GM06990 (cell line): ENCODE measurements around the gene VWA5A.

Experiments
- DNase-seq: peaks from one replicate; pipeline ENCODE4 v3.0.0-alpha.2; 2011; ENCODE audit not compliant: insufficient read length; ENCODE audit errors: extremely low read depth
- H3K27me3 ChIP-seq: replicated peaks from 2 replicates; pipeline ENCODE4 v1.6.0; 2011; ENCODE audit warnings: low read length; ENCODE audit not compliant: control insufficient read depth, insufficient read depth
- H3K36me3 ChIP-seq: 2 replicates; pipeline ENCODE4 v1.5.1; 2011; ENCODE audit warnings: low read length; ENCODE audit not compliant: control insufficient read depth, insufficient read depth
- H3K4me3 ChIP-seq: replicated peaks from 2 replicates; pipeline ENCODE4 v1.5.1; 2011; ENCODE audit warnings: low read depth, mild to moderate bottlenecking, control low read depth, low read length
- TF ChIP-seq, protein P1 (sequence below): IDR thresholded peaks from 2 replicates; pipeline ENCODE4 v1.5.1; 2011; ENCODE audit warnings: low read length, control low read depth, mild to moderate bottlenecking, inconsistent platforms; ENCODE audit not compliant: insufficient read depth, poor library complexity, severe bottlenecking

Gene VWA5A

DNA sequence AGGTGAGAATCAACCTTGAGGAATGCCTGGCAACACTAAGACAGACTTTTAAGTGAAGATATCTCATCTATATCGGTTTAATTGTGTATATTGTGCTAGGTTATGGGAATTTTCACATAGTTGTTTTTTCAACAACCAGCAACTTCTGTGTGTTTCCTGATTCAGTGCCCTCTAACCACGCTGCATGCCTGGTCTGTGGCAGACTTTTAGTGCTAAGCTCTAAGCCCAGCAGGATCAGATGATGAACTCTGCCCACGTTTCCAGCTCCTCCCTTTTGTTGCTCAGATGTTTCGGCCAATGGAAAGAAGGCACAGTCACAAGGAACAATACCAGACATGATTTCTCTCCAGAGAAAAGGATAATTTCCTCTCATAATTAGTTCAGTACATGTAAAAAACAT is 1.4 kb upstream of the VWA5A start:
- no peak overlapping the region for H3K4me3 ChIP-seq
- no peaks in the 10 kb centered on the region for H3K36me3 ChIP-seq
- no peak for DNase-seq
- no peaks in the 10 kb centered on the region for H3K27me3 ChIP-seq
- TF ChIP-seq, protein P1, sequence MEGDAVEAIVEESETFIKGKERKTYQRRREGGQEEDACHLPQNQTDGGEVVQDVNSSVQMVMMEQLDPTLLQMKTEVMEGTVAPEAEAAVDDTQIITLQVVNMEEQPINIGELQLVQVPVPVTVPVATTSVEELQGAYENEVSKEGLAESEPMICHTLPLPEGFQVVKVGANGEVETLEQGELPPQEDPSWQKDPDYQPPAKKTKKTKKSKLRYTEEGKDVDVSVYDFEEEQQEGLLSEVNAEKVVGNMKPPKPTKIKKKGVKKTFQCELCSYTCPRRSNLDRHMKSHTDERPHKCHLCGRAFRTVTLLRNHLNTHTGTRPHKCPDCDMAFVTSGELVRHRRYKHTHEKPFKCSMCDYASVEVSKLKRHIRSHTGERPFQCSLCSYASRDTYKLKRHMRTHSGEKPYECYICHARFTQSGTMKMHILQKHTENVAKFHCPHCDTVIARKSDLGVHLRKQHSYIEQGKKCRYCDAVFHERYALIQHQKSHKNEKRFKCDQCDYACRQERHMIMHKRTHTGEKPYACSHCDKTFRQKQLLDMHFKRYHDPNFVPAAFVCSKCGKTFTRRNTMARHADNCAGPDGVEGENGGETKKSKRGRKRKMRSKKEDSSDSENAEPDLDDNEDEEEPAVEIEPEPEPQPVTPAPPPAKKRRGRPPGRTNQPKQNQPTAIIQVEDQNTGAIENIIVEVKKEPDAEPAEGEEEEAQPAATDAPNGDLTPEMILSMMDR = no peak

DNA sequence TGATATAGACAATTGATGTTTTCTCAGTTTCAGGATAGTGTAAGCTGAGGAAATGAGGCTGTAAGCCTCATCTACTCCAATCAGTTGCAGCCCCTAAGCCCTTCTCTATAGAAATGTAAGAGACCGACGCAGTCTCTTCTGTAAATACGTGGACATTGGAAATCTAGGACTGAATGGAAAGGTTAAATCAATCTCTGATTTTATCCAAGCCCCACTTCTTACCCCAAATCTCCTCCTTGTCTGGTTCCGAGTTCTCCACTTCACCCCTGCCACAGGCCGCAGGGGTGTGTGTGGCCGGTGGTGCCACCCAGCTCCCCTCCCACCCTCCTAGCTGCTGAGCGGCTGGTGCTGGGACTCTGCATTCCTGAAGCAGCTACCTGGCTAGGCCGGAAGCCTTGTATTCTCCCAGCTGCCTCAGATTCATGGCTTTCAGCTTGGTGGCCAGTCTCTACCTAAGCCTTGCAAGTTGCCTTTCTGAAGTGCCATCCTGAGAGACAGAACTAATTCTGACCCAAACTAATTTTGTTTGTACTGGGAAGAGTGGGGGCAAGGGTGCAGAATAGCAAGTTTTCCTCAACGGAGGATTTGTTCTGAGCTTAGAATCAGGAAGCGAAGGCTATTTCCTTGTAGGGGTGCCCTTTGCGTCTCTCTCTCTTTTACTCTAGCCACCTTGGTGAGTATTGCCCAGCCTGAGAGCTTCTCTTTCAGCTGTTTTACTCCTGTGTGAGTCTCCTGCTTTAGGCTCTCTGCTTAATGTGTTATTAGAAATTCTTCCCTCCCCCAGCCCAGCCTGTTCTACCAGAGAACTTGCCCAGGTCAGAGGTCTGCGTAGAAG is 749 bp downstream of the VWA5A start:
- DNase-seq = no peak
- Histone ChIP-seq H3K36me3 (no peaks in the 10 kb centered on the region), H3K27me3 (no peaks in the 10 kb centered on the region), H3K4me3 (peak overlapping the region; percentile 19; the same call in 1 of the 2 replicates)
- TF ChIP-seq, protein P1 = no peak

DNA sequence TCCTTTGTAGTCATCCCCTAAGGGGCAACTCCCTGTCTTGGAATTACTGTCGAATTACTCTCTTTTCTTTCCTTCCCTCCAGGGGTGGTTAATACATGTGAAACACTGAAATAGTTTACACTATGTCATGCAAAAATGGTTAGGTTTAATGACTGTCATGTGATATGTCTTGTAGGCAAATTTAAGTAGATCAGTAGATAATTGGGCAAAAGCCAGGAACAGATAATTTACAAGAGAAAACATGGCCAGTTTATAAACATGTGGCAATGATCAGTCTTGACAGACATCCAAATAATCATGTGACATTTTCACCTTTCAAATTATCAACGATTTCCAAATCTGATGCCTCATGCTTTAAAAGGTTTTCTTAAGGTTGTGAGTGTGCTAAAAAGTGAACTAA is 3.9 kb downstream of the VWA5A start:
- TF ChIP-seq, protein P1 = no peak
- H3K27me3 ChIP-seq = no peaks in the 10 kb centered on the region

DNA sequence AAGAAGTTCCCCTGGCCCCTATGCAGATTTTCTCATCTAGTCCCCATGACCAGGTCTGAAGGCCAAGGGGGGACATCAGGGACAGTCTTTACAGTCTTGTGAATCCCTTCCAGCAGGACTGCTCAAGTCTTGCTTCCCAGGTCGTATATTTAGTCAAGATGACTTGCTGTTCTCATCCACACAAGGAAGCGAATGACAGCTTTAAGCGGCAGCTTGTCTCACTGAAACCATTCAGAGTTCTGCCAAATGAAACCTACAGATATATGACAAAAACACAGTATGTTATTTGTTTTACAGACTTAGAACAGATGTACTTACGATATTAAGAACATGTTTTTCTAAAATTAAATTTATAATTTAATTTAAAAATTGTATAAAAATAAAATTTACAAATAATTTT is 5.6 kb downstream of the VWA5A start:
- Histone ChIP-seq H3K27me3 (no peaks in the 10 kb centered on the region), H3K36me3 (no peaks in the 10 kb centered on the region), H3K4me3 (no peak overlapping the region)
- TF ChIP-seq, protein P1 = no peak
- no peak for DNase-seq

More for the DNA sequence above, 3.9 kb downstream of the VWA5A start:
- Histone ChIP-seq H3K36me3 (no peaks in the 10 kb centered on the region), H3K4me3 (no peak overlapping the region)
- DNase-seq = no peak

DNA sequence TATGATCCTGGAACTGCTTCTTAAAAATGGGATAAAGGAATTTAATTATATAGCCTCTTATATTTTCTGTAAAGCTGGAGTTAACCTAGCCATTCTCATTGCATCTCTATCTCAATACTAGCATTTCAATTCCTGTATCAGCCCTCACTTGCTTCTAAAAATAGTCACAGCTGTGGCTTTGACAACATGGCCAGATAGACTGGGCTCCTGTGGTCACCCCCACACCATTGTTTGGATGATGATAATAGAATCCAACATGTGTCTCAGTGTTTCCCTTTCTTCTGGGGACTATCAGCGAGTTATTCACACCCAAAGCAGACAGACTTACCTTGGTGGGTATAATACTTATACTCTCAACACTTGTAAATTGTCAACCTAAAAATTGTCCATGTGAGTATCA is 6.9 kb downstream of the VWA5A start:
- no peaks in the 10 kb centered on the region for H3K27me3 ChIP-seq
- no peaks in the 10 kb centered on the region for H3K36me3 ChIP-seq
- TF ChIP-seq, protein P1 = no peak
- no peak for DNase-seq
- H3K4me3 ChIP-seq = no peak overlapping the region
